Hepatocyte (in vitro differentiated cells): Measurements from ENCODE around the gene TECPR1. TPM values are rescaled to one million over a fixed set of nuclear protein-coding genes. Genes with fewer than 3 reads are reported as not detected.

Experiments
- DNase-seq: peaks from one replicate; pipeline ENCODE4 v3.0.0-alpha.2; 2016; ENCODE audit warnings: low spot score
- H2AFZ ChIP-seq: fragments of 200-600 bp; sonication (generic); 2 replicates; pipeline ENCODE4 v1.6.0; 2016; ENCODE audit warnings: antibody characterized with exemption, mild to moderate bottlenecking
- H3K27ac ChIP-seq: fragments of 200-600 bp; sonication (generic); 2 replicates; pipeline ENCODE4 v1.5.1; 2016; ENCODE audit warnings: mild to moderate bottlenecking
- H3K27me3 ChIP-seq: fragments of 200-600 bp; sonication (generic); 2 replicates; pipeline ENCODE4 v1.6.1; 2016
- H3K36me3 ChIP-seq: fragments of 200-600 bp; sonication (generic); replicated peaks from 2 replicates; pipeline ENCODE4 v1.5.1; 2016; ENCODE audit warnings: low read depth; ENCODE audit not compliant: insufficient read depth
- H3K4me1 ChIP-seq: fragments of 200-600 bp; sonication (generic); 2 replicates; pipeline ENCODE4 v1.5.1; 2016; ENCODE audit warnings: mild to moderate bottlenecking, moderate library complexity; ENCODE audit not compliant: insufficient read depth
- H3K4me2 ChIP-seq: fragments of 200-600 bp; sonication (generic); 2 replicates; pipeline ENCODE4 v1.6.0; 2016
- H3K4me3 ChIP-seq: fragments of 200-600 bp; sonication (generic); 2 replicates; pipeline ENCODE4 v1.5.1; 2016; ENCODE audit warnings: mild to moderate bottlenecking
- H3K79me2 ChIP-seq: fragments of 200-600 bp; sonication (generic); 2 replicates; pipeline ENCODE4 v1.6.0; 2017; ENCODE audit warnings: mild to moderate bottlenecking
- H3K9me2 ChIP-seq: fragments of 200-600 bp; sonication (generic); replicated peaks from 2 replicates; pipeline ENCODE4 v1.6.0; 2017; ENCODE audit warnings: mild to moderate bottlenecking; ENCODE audit not compliant: insufficient read depth
- H3K9me3 ChIP-seq: fragments of 200-600 bp; sonication (generic); 2 replicates; pipeline ENCODE4 v1.5.1; 2016; ENCODE audit warnings: low read depth, mild to moderate bottlenecking
- H4K20me1 ChIP-seq: fragments of 200-600 bp; sonication (generic); 2 replicates; pipeline ENCODE4 v1.6.0; 2016; ENCODE audit warnings: mild to moderate bottlenecking; ENCODE audit not compliant: insufficient read depth, poor library complexity, severe bottlenecking
- EZH2 ChIP-seq: fragments of 200-600 bp; sonication (generic); IDR thresholded peaks from 2 replicates; pipeline ENCODE4 v1.6.1; 2016; ENCODE audit warnings: antibody characterized with exemption, mild to moderate bottlenecking, borderline replicate concordance
- EZH2phosphoT487 ChIP-seq: fragments of 200-600 bp; sonication (generic); IDR thresholded peaks from one replicate; pipeline ENCODE4 v1.6.1; 2018; ENCODE audit warnings: antibody characterized with exemption, mild to moderate bottlenecking, low read depth, moderate library complexity; ENCODE audit not compliant: unreplicated experiment, severe bottlenecking
- WGBS: methylation state at CpG from one replicate; pipeline ENCODE4 v1.1.6; 2016; ENCODE audit warnings: low lambda C conversion rate; ENCODE audit errors: missing lambda C conversion rate; 5-methylcytosine and 5-hydroxymethylcytosine counted together
- polyA plus RNA-seq: library from polyadenylated mRNA; unstranded; fragments of >200 nt; fragmentation: Nextera tagmentation; extraction: Ambion mirVana; gene quantifications from 2 replicates; pipeline ENCODE4 v1.2.1, GENCODE V29; 2016
- total RNA-seq: library from RNA; depleted of rRNA; stranded (reverse); fragments of >200 nt; gene quantifications from 2 replicates; pipeline ENCODE4 v1.2.3, GENCODE V29; 2014
- TF ChIP-seq, protein P1 (sequence below): fragments of 200-600 bp; sonication (generic); IDR thresholded peaks from 2 replicates; pipeline ENCODE4 v1.5.1; 2016; ENCODE audit warnings: antibody characterized with exemption, mild to moderate bottlenecking; ENCODE audit not compliant: poor library complexity

TECPR1 gene
- total and polyA plus RNA-seq, 2 experiments from 2014 or later = 9.8 to 10.7 TPM

DNA sequence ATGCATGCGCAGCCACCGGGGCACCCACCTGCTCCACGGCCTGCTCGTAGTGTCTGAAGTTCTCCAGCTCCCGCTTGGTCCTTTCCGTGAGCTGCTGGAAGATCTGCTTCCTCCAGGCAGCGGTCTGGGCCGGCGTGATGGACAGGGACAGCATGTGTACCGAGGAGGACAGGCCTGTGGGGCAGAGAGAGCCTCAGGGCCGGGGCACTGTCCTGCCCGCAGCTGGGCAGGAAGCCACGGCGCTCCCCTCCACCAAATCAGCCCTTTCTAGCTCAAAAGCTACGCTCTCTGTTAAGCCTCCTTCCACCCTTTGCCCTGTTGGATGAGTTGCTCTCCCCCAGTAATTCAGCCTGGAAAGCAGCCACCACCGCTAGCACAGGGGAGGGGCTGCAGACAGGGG lies 19.2 kb downstream of the TECPR1 start:
- Histone ChIP-seq H3K4me3 (no peak overlapping the region), H4K20me1 (no peaks in the 10 kb centered on the region), H3K9me3 (no peaks in the 10 kb centered on the region), H2AFZ (no peak overlapping the region), H3K4me1 (no peaks in the 10 kb centered on the region), H3K9me2 (no peaks in the 10 kb centered on the region), H3K79me2 (no peaks in the 10 kb centered on the region), H3K27me3 (no peaks in the 10 kb centered on the region), H3K36me3 (no peaks in the 10 kb centered on the region), H3K4me2 (no peak overlapping the region), H3K27ac (no peak overlapping the region)
- TF ChIP-seq EZH2 (no peak), EZH2phosphoT487 (no peak)
- TF ChIP-seq, protein P1, sequence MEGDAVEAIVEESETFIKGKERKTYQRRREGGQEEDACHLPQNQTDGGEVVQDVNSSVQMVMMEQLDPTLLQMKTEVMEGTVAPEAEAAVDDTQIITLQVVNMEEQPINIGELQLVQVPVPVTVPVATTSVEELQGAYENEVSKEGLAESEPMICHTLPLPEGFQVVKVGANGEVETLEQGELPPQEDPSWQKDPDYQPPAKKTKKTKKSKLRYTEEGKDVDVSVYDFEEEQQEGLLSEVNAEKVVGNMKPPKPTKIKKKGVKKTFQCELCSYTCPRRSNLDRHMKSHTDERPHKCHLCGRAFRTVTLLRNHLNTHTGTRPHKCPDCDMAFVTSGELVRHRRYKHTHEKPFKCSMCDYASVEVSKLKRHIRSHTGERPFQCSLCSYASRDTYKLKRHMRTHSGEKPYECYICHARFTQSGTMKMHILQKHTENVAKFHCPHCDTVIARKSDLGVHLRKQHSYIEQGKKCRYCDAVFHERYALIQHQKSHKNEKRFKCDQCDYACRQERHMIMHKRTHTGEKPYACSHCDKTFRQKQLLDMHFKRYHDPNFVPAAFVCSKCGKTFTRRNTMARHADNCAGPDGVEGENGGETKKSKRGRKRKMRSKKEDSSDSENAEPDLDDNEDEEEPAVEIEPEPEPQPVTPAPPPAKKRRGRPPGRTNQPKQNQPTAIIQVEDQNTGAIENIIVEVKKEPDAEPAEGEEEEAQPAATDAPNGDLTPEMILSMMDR = no peak
- no peak for DNase-seq
- 96% methylated on average over 16 of the region's 16 CpGs for WGBS

DNA sequence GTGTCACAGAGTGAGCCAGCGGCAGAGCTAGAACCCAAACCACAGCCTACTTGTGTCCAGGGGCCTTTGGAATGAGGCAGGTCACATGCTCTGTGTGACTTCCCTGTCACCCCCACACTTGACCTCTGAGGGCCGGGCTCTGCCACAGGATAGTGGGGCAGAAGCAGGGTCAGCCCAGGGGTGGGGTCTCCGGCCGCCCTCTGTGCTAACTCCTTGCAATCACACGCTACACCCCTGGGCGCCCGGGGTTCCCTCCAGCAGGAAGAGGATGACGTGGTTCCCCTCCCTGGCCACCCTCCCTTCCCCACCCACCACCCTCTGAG lies 19.8 kb downstream of the TECPR1 start:
- Histone ChIP-seq H3K36me3 (no peaks in the 10 kb centered on the region), H3K27me3 (no peaks in the 10 kb centered on the region), H3K4me1 (no peaks in the 10 kb centered on the region), H3K4me2 (no peak overlapping the region), H3K27ac (no peak overlapping the region), H3K79me2 (no peaks in the 10 kb centered on the region), H2AFZ (no peak overlapping the region), H3K9me3 (no peaks in the 10 kb centered on the region), H3K9me2 (no peaks in the 10 kb centered on the region), H4K20me1 (no peaks in the 10 kb centered on the region), H3K4me3 (no peak overlapping the region)
- no peak for DNase-seq
- 92% methylated on average over 8 of the region's 8 CpGs for WGBS
- no peak for TF ChIP-seq EZH2
- TF ChIP-seq, protein P1 = no peak
- TF ChIP-seq EZH2phosphoT487 = no peak

DNA sequence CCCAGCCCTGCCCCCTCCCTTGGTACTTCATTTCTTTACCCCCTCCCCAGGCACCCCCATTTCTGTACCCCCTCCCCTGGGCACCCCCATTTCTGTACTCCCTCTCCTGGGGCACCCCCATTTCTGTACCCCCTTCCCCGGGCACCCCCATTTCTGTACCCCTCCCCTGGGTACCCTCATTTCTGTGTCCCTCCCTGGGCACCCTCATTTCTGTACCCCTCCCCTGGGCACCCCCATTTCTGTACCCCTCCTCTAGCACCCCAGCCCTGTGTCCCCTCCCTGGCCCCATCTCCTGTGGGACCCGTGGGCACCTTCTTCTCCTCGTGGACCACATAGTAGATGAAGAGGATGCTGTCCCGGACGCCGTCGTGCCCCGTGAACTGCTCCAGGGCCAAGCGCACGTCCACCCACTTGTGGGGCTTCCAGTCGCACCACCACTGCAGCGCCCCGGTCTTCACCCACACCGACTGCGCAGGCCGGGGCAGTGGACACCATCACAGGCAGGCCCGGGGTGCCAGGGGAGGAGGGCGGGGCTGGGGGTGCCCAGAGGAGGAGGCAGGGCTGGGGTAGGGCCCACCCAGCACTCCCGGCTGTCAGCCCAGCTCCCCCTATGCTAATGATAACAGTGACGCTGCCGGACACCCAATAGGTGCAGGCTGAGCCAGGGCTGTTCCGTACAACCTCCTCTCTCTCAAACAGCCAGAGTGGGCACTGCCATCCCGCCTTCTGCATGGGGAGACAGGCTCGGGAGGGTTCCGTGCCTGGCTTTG lies 20.4 kb downstream of the TECPR1 start:
- 97% methylated on average over 23 of the region's 25 CpGs for WGBS
- Histone ChIP-seq H3K79me2 (no peaks in the 10 kb centered on the region), H3K27me3 (no peaks in the 10 kb centered on the region), H3K4me2 (no peak overlapping the region), H3K4me3 (no peak overlapping the region), H3K4me1 (no peaks in the 10 kb centered on the region), H2AFZ (no peak overlapping the region), H4K20me1 (no peaks in the 10 kb centered on the region), H3K9me2 (no peaks in the 10 kb centered on the region), H3K9me3 (no peaks in the 10 kb centered on the region), H3K27ac (no peak overlapping the region), H3K36me3 (no peaks in the 10 kb centered on the region)
- DNase-seq = no peak
- TF ChIP-seq EZH2 (no peak), EZH2phosphoT487 (no peak)
- TF ChIP-seq, protein P1 = no peak
